NCI-H2227 (cell line): ENCODE data around the gene TMEM154.

Source experiments
- DNase-seq: peaks from one replicate; lab custom pipeline; 2025; ENCODE audit not compliant: unreplicated experiment; lab: John Stamatoyannopoulos, UW

The TMEM154 gene, protein sequence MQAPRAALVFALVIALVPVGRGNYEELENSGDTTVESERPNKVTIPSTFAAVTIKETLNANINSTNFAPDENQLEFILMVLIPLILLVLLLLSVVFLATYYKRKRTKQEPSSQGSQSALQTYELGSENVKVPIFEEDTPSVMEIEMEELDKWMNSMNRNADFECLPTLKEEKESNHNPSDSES

GRCh38 chr4:152679414-152680281 lies at the start of gene TMEM154:
TSS of gene TMEM154 (minus strand) at chr4:152679997. CDS start at chr4:152679933, 64 bp downstream.
- peak; percentile 50 for DNase-seq

DNA sequence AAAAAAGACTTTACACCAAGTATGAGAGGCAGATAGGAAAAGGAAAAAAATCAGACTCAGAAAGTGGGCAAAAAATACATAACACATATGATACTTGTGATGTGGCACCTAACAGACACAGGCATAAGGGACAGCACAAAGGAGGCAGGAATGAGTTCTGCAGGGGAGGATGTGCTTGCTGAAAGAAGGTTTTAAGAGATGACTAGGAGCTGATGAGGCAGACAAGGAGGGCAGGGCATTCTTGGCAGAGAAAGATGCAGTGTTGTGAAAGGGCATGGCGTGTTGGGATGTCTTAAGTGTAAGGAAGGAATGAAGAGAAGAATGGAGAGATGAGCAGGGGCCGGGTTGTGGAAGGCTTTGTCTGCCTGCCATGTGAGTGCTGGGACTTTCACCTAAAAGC lies 49.7 kb upstream of the TMEM154 start:
- no peak for DNase-seq

GRCh38 chr4:152728343-152728742 lies 48.5 kb upstream of the TMEM154 start:
- DNase-seq = no peak

DNA sequence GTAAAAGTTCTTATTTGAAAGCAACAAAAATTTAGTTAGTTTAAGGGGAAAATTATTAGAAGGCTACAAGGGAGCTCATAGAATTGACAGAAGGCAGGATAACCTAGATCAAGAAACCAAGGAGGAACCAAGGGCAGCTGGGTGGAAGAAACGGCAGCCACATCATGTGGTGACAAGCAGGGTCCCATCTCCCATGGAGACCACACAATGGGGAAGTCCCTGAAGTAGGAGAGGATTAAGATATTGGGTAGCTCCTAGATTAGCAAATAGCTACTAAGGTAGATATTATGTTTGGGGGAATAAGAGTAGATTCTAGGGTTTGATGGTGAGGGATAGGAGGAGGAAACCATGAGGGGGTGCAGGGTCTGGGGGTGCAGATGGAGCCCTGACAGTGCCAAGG lies 48.0 kb upstream of the TMEM154 start:
- DNase-seq = no peak

- DNase-seq = no peak
These were observed 44.7 kb upstream of the TMEM154 start for GRCh38 chr4:152724494-152724893.

DNA sequence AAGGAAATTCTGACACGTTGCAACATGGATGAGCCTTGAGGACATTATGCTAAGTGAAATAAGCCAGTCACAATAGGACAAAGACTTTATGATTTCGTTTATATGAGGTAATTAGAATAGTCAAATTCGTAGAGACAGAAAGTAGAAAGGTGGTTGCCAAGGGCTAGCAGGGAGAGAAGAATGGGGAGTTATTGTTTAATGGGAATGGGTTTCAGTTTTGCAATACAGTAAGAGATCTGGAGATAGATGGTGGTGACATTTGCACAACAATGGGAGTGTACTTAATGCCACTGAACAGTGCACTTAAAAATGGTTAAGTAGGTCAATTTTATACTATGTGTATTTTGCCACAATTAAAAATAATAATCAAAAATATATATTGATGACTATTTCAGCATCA lies 43.4 kb upstream of the TMEM154 start:
- no peak for DNase-seq

DNA sequence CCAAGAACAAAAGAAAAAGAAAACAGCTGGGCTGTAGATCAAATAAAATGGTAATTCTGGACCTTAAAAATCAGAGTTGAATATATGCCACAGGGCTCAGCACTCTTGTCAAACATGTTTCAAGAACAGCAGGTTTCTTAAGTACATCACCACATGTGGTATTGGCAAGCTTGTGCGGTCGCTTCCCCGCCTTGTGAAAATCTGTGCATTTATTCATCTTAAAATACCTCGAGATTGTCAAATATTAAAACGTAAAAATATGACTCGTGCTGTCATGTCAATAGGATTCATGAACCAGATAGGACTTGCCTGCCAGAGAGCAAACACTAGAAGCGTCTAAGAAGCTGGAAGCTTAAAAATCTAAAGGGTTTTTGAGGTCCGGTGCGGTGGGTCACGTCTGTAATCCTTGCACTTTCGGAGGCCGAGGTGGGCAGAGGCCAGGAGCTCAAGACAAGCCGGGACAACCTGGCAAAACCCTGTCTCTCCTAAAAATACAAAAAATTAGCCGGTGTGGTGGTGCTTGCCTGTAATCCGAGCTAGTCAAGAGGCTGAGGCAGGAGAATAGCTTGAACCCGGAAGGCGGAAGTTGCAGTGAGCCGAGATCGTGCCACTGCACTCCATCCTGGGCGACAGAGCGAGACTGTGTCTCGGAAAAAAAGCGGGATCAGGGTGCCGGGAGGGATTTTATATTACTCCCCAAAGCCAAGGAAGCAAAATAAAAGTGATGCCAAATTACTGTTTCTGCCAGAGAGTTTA lies 40.2 kb upstream of the TMEM154 start:
- no peak for DNase-seq

GRCh38 chr4:152719291-152719690 lies 39.5 kb upstream of the TMEM154 start:
- no peak for DNase-seq

GRCh38 chr4:152715076-152715475 lies 35.3 kb upstream of the TMEM154 start:
- no peak for DNase-seq

DNA sequence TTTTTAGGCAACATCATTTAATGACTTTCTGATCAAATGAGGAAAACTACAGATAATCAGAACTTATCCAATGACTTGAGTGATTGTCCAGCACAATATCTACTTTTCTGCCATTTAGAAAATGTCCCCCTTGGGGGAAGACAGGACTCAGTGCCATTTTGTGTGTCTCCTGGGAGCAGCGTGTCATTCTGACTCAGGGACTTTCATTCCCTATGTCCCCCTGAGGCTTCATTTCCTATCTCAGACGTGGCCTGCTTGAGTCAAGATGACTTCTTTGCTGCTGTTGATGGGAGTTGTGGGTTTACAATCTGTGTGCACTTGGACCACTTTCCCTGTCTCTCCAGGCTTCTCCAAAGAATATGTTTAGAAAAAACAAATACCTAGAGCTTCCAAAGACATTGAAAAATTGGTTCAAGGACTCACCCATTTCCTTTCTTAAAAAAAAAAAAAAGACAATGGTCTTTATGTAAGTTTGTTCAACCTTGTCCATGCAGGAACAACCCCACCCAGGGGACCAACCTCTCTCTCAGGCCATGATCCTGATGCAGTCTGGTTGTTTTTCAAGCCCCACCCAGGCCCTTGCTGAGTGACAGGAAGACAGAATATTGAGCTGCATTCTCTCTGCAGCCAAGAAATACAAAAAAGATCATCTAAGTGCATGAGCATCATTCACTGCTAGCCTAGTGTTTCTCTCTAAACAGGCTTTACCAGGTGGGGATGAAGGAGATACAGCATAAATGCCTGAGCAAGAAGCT lies 34.3 kb upstream of the TMEM154 start:
- no peak for DNase-seq

- DNase-seq = peak; percentile 63
These were observed 30.1 kb upstream of the TMEM154 start for GRCh38 chr4:152709675-152710438.

- DNase-seq = no peak
These were observed 29.0 kb upstream of the TMEM154 start for GRCh38 chr4:152708796-152709195.

GRCh38 chr4:152708361-152708760 lies 28.6 kb upstream of the TMEM154 start:
- no peak for DNase-seq

DNA sequence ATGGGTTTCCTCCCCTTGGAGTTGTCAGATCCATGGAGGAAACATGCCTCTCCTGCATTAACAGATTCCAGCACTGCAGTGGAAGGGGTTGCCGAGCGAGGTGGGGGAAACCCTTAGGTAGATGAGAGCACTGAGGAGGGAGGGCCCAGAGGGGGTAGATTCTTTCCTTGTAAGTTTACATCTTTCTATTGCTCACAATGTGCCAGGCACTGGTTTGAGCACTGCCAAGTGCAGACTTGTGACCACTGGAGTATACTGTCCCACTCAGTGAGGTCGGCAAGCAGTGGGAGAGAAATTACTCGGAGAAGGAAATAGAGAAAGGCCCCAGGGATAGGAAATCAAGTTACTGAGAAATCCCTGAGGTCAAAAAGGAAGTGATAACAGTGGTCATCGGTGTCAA lies 27.8 kb upstream of the TMEM154 start:
- no peak for DNase-seq

DNA sequence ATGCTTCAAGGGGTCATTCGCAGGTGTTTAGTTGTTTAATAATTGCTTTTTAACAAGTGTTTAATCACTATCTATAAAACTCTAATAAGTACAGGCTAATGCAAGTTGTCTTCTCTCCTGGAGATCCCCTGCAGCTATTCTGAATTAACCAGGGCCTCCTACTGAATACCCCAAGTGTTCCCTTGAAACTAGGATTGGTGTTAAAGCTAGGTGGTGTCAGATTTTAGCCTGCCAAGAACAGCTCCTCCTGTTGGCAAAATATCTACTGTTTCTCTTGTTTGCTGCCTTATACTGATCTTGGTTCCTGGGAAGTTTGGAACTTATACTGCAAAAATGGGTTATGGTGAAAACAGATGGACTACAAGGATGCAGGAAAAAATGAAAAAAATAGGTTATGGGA lies 26.1 kb upstream of the TMEM154 start:
- no peak for DNase-seq

- no peak for DNase-seq
These were observed 25.0 kb upstream of the TMEM154 start for GRCh38 chr4:152704788-152705187.

GRCh38 chr4:152700151-152700550 lies 20.4 kb upstream of the TMEM154 start:
- DNase-seq = no peak

DNA sequence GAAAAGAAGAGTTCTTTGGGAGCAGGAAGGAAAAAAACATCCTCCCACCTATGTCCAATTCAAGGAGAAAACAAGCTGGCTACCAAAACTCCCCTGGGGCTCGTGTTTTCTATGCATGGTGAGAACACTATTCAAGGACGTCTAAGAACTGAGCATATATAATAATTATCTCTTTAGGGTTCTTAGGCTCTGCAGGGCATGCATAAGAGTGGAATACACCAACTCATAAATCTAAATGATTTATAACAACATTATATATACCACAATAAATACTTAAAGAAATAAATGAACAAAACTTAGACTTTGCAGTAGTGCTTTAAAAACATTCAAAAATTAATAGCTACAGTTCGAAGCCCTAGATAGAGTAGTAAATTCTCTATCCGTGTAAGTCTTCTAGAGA lies 19.5 kb upstream of the TMEM154 start:
- DNase-seq = no peak

DNA sequence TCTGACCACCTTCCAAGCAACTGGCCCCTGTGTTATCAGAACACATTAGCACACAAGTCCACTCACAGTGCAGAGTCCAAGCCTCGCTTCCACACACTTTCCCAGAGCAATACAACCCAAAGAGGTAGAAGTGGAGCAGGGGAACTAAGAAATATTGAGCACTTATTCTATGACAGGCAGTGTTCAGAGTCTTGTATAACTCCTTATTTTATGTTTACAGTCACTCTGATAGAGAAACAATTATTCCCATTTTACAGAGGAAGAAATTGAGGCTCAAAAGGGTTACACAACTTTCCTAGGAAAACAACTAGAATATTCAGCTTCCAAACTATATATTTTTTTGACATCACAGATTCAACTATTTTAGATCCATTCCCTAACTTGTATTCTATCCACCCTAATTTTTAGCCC lies 18.3 kb upstream of the TMEM154 start:
- no peak for DNase-seq

- no peak for DNase-seq
These were observed 17.7 kb upstream of the TMEM154 start for GRCh38 chr4:152697284-152698088.
